Adrenal gland (tissue), 12 donors: ENCODE measurements around the gene CACNA1B. TPM values are rescaled to one million over a fixed set of nuclear protein-coding genes. Genes with fewer than 3 reads are reported as not detected.

Experiments
- DNase-seq, 7 donors: peaks; one replicate each; pipeline ENCODE4 v3.0.0-alpha.2; 2019 to 2020
- H3K27ac ChIP-seq, 5 donors: fragments of 200-600 bp; sonication (generic) in 4 of 5; 1 replicate in 3 of 5; 2 replicates in 2 of 5; pipeline versions ENCODE4 v1.5.1 to v1.8.0; 2016 to 2020; ENCODE audit warnings: mild to moderate bottlenecking in 1 of 5
- H3K27me3 ChIP-seq: fragments of 200-600 bp; 2 replicates; pipeline ENCODE4 v1.8.0; 2021
- H3K36me3 ChIP-seq, 2 donors: fragments of 200-600 bp; replicated peaks in 1 of 2; 1 replicate in 1 of 2; 2 replicates in 1 of 2; pipeline versions ENCODE4 v1.5.1 to v1.8.0; 2018 to 2022
- H3K4me1 ChIP-seq, 2 donors: fragments of 200-600 bp; replicated peaks in 1 of 2; 1 replicate in 1 of 2; 2 replicates in 1 of 2; pipeline versions ENCODE4 v1.5.1 to v1.8.0; 2018 to 2021
- H3K4me3 ChIP-seq, 4 donors: fragments of 200-600 bp; sonication (generic) in 3 of 4; one replicate each; pipeline ENCODE4 v1.5.1; 2016 to 2018
- H3K9me3 ChIP-seq, 3 donors: fragments of 200-600 bp; sonication (generic) in 1 of 3; replicated peaks in 1 of 3; 1 replicate in 2 of 3; 2 replicates in 1 of 3; pipeline versions ENCODE4 v1.5.1 to v1.8.0; 2016 to 2021
- CTCF ChIP-seq, 6 experiments: fragments of 450-650 bp in 4 of 6; fragments of 200-600 bp in 2 of 6; sonication (generic) in 1 of 6; IDR thresholded peaks; 1 replicate in 5 of 6; 2 replicates in 1 of 6; pipeline versions ENCODE4 v1.5.1 to v1.8.0; 2016 to 2021; ENCODE audit warnings: antibody characterized with exemption in 6 of 6, mild to moderate bottlenecking in 2 of 6, moderate library complexity in 1 of 6
- POLR2A ChIP-seq, 2 donors: fragments of 450-650 bp; IDR thresholded peaks; one replicate each; pipeline ENCODE4 v1.6.1; 2017; ENCODE audit warnings: antibody characterized with exemption in 2 of 2, mild to moderate bottlenecking in 2 of 2, moderate library complexity in 1 of 2
- WGBS, 4 donors: extraction: QIAGEN DNeasy Blood & Tissue Kit in 2 of 4; methylation state at CpG; one replicate each; pipeline versions ENCODE4 v1.1.5 to v1.1.7; 2013 to 2017; 5-methylcytosine and 5-hydroxymethylcytosine counted together
- intact Hi-C, 2 donors: fragments of 100-400 bp; cut with DNase I; formaldehyde crosslinking; loops; one replicate each; pipeline versions ENCODE4 v1.14.1 to v1.15.0; 2022 to 2023
- polyA plus RNA-seq, 3 donors: library from polyadenylated mRNA; stranded (reverse); fragments of 200-250 nt in 2 of 3; fragments of 350-450 nt in 1 of 3; fragmentation: Illumina TruSeq in 1 of 3; extraction: RNeasy Lipid Tissue Mini Kit (QIAGEN cat#74804) in 1 of 3; gene quantifications; one replicate each; pipeline ENCODE4 v1.2.3, GENCODE V29; 2013 to 2014
- total RNA-seq, 9 donors: library from RNA; depleted of rRNA in 4 of 9; stranded (reverse); fragments of >200 nt in 4 of 9; fragments of 120-200 nt in 1 of 9; fragmentation: NEBNext Ultra II Directional in 1 of 9; extraction: Animal tissue kit (Norgen Biotek cat#: 25700) in 1 of 9; gene quantifications; one replicate each; pipeline versions ENCODE4 v1.1.0 to v1.2.4, GENCODE V29; 2013 to 2023
- donor health status: healthy with polysubstance abuse.
- donor health status: Bipolar disorder and iron deficiency.
- donor health status: DM: yes; HTN: yes; CAD: no.
- donor health status: DM: no; HTN: no; CAD: no.
- donor health status: DM: no; HTN: no; CAD: no.
- donor health status: DM: yes; HTN: yes; CAD: no.

CACNA1B gene
- total and polyA plus RNA-seq, 12 donors = 0.04 to 4.9 (median 1.1) TPM; not detected in 1

DNA sequence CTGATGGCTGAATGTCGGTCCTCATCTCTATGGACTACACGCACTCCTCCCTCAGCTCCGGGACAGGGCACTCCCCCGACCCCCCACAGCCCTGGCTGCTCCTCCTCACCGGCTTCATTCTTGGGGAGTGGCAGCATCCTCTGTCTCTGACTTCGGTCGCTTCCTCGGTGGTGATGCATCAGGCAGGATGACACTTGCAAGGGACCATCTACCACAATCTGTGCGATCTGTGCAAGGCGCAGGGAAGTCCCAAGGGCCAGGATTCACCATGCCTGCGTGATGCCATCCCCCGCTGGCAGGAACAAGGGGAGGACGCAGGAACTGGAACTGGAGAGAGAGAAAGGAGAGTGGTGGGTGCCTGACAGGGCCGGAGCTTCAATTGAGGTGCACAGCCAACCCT lies 2.2 kb upstream of the CACNA1B start:
- no peak overlapping the region for H3K27ac ChIP-seq
- no peaks in the 10 kb centered on the region for H3K36me3 ChIP-seq
- H3K4me1 ChIP-seq = peaks cover 5% of the 10 kb centered on the region in 2 donors
- intact Hi-C loops = no loop called here
- DNase-seq = no peak
- 75 to 86% (median 78%) methylated on average over 11 to 14 of the region's 14 CpGs for WGBS, 4 donors
- H3K27me3 ChIP-seq = peaks cover 28% of the 10 kb centered on the region
- no peaks in the 10 kb centered on the region for H3K9me3 ChIP-seq
- TF ChIP-seq CTCF (IDR thresholded peaks at IDR 0.05) (no peak), POLR2A (IDR thresholded peaks at IDR 0.05) (no peak)
- no peak overlapping the region for H3K4me3 ChIP-seq

GRCh38 chr9:137875846-137876245 lies 1.7 kb upstream of the CACNA1B start:
- peaks cover 28% of the 10 kb centered on the region for H3K27me3 ChIP-seq

GRCh38 chr9:137876269-137876668 lies 1.3 kb upstream of the CACNA1B start:
- H3K36me3 ChIP-seq = no peaks in the 10 kb centered on the region
- no peak overlapping the region for H3K4me3 ChIP-seq
- 80 to 84% (median 82%) methylated on average over 8 of the region's 8 CpGs for WGBS, 4 donors
- no peak for TF ChIP-seq POLR2A (IDR thresholded peaks at IDR 0.05)
- TF ChIP-seq CTCF (IDR thresholded peaks at IDR 0.05) = no peak
- no peaks in the 10 kb centered on the region for H3K9me3 ChIP-seq
- peaks cover 5% of the 10 kb centered on the region in 2 donors for H3K4me1 ChIP-seq
- no peak for DNase-seq
- intact Hi-C loops = no loop called here
- no peak overlapping the region for H3K27ac ChIP-seq
- peaks cover 28% of the 10 kb centered on the region for H3K27me3 ChIP-seq

More at GRCh38 chr9:137875846-137876245, 1.7 kb upstream of the CACNA1B start:
- Histone ChIP-seq H3K36me3 (no peaks in the 10 kb centered on the region), H3K27ac (no peak overlapping the region), H3K4me1 (peaks cover 5% of the 10 kb centered on the region in 2 donors), H3K4me3 (no peak overlapping the region), H3K9me3 (no peaks in the 10 kb centered on the region)
- TF ChIP-seq POLR2A (IDR thresholded peaks at IDR 0.05) (no peak), CTCF (IDR thresholded peaks at IDR 0.05) (no peak)
- intact Hi-C loops = no loop called here
- WGBS, 4 donors = 80 to 87% (median 82%) methylated on average over 8 to 10 of the region's 10 CpGs
- DNase-seq = no peak

DNA sequence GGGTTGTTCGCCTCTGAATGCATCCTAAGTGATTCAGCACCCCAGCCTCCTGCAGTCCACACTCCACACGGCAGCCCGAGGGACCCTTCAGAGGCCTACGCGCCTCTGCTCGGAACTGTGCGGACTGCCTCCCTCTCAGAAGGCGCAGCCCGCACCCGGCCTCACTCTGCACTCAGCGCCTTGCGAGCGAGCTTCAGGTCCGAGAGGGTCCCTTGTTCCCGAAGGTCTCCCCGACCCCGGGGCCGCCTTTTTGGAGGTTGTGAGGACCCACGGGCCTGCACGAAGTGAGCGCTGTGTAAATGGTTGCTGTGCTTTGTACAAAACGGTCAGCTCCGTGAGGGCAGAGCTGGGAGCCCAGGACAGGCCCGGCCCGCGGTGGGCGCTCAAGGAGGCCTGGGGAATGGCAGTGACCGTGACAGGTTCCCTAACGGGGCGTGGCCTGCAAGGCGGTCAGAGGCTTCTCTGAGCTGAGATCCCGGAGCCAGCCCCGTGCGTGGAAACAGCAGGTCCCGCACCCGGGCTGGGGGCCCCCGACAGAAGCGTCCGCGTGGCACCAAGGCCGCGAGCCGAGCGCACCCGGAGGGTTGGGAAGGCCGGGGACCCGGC lies 698 bp upstream of the CACNA1B start:
- H3K4me3 ChIP-seq = no peak overlapping the region
- H3K9me3 ChIP-seq = no peaks in the 10 kb centered on the region
- no peak overlapping the region for H3K27ac ChIP-seq
- DNase-seq = no peak
- intact Hi-C loops = no loop called here
- H3K4me1 ChIP-seq = peaks cover 5% of the 10 kb centered on the region in 2 donors
- H3K36me3 ChIP-seq = no peaks in the 10 kb centered on the region
- 53 to 73% (median 64%) methylated on average over 15 to 47 of the region's 47 CpGs for WGBS, 4 donors
- TF ChIP-seq CTCF (IDR thresholded peaks at IDR 0.05) (no peak), POLR2A (IDR thresholded peaks at IDR 0.05) (no peak)
- H3K27me3 ChIP-seq = peaks cover 28% of the 10 kb centered on the region
